IMR-90 (cell line): ENCODE data around the gene MDC1. TPM values are rescaled to one million over a fixed set of nuclear protein-coding genes. Genes with fewer than 3 reads are reported as not detected.

Source experiments
- ATAC-seq: fragments of 200-7000 bp; cut with Tn5 transposase; 2 replicates; pipeline ENCODE4 v1.9.1; 2020; ENCODE audit warnings: low read depth, mild to moderate bottlenecking, moderate library complexity
- BruUV-seq: library from RNA; stranded (reverse); fragments of 400-500 nt; replicated peaks from 2 replicates; lab custom pipeline; 2021; lab: Mats Ljungman, UMichigan
- CTCF ChIA-PET: fragments of 300-600 bp; formaldehyde crosslinking; extraction: SDS; loops from one replicate; lab custom pipeline; 2021; ENCODE audit warnings: antibody characterized with exemption; lab: Yijun Ruan, JAX
- POLR2A ChIA-PET: fragments of 300-600 bp; sonication (Branson Sonifier 250); formaldehyde crosslinking; loops from one replicate; lab custom pipeline; 2022; ENCODE audit warnings: antibody characterized with exemption; ENCODE audit not compliant: unreplicated experiment; lab: Charles Lee
- DNase-seq: peaks from one replicate; pipeline ENCODE4 v3.0.0; 2013
- H2AFZ ChIP-seq: replicated peaks from 2 replicates; pipeline ENCODE3; 2013; ENCODE audit warnings: low read length, mild to moderate bottlenecking; ENCODE audit not compliant: poor library complexity
- H2AK5ac ChIP-seq: 2 replicates; pipeline ENCODE4 v1.6.1; 2013; ENCODE audit warnings: low read depth, low read length, inconsistent platforms
- H2AK9ac ChIP-seq: replicated peaks from 2 replicates; pipeline ENCODE3; 2013; ENCODE audit warnings: mild to moderate bottlenecking, low read depth, low read length, moderate library complexity; ENCODE audit not compliant: poor library complexity
- H2BK120ac ChIP-seq: 2 replicates; pipeline ENCODE4 v1.6.1; 2013; ENCODE audit warnings: low read depth, low read length, inconsistent platforms
- H2BK15ac ChIP-seq: 3 replicates; pipeline ENCODE4 v1.6.1; 2013; ENCODE audit warnings: low read depth, low read length, inconsistent platforms
- H2BK20ac ChIP-seq: 2 replicates; pipeline ENCODE4 v1.6.1; 2013; ENCODE audit warnings: low read depth, mild to moderate bottlenecking, inconsistent platforms, low read length, moderate library complexity
- H2BK5ac ChIP-seq: 2 replicates; pipeline ENCODE4 v1.6.1; 2013; ENCODE audit warnings: mild to moderate bottlenecking, low read depth, low read length, inconsistent platforms; ENCODE audit not compliant: poor library complexity, severe bottlenecking
- H3K14ac ChIP-seq: replicated peaks from 2 replicates; pipeline ENCODE4 v1.6.1; 2013; ENCODE audit warnings: low read depth, low read length, inconsistent platforms
- H3K18ac ChIP-seq: 2 replicates; pipeline ENCODE4 v1.6.1; 2013; ENCODE audit warnings: low read depth, low read length, control low read depth
- H3K23ac ChIP-seq: 2 replicates; pipeline ENCODE4 v1.6.1; 2013; ENCODE audit warnings: low read depth, low read length, inconsistent platforms
- H3K27ac ChIP-seq: 2 replicates; pipeline ENCODE4 v1.5.1; 2013; ENCODE audit warnings: mild to moderate bottlenecking, control low read depth, low read length; ENCODE audit not compliant: insufficient read depth
- H3K27me3 ChIP-seq: 2 replicates; pipeline ENCODE4 v1.6.1; 2013; ENCODE audit warnings: low read length; ENCODE audit not compliant: control insufficient read depth, insufficient read depth
- H3K36me3 ChIP-seq: 2 replicates; pipeline ENCODE4 v1.6.1; 2013; ENCODE audit warnings: low read length, mixed read lengths; ENCODE audit not compliant: control insufficient read depth, insufficient read depth
- H3K4ac ChIP-seq: 2 replicates; pipeline ENCODE4 v1.6.1; 2013; ENCODE audit warnings: low read depth, low read length, inconsistent platforms
- H3K4me1 ChIP-seq: 2 replicates; pipeline ENCODE4 v1.6.1; 2013; ENCODE audit warnings: low read length, mixed read lengths; ENCODE audit not compliant: control insufficient read depth, insufficient read depth
- H3K4me2 ChIP-seq: 2 replicates; pipeline ENCODE4 v1.6.1; 2013; ENCODE audit warnings: low read depth, mild to moderate bottlenecking, control low read depth, low read length, moderate library complexity
- H3K4me3 ChIP-seq: 2 replicates; pipeline ENCODE4 v1.5.1; 2013; ENCODE audit warnings: low read depth, mild to moderate bottlenecking, control low read depth, low read length, moderate library complexity; ENCODE audit not compliant: insufficient read depth
- H3K56ac ChIP-seq: 2 replicates; pipeline ENCODE4 v1.6.1; 2013; ENCODE audit warnings: low read length, inconsistent platforms; ENCODE audit not compliant: insufficient read depth; ENCODE audit errors: extremely low read depth
- H3K79me1 ChIP-seq, 2 experiments: 2 replicates each; pipeline ENCODE4 v1.6.1; 2013; ENCODE audit warnings: low read length in 2 of 2, inconsistent platforms in 1 of 2, low read depth in 1 of 2
- H3K9ac ChIP-seq: 2 replicates; pipeline ENCODE4 v1.6.1; 2013; ENCODE audit warnings: low read depth, low read length, control low read depth
- H3K9me1 ChIP-seq: 2 replicates; pipeline ENCODE4 v1.6.1; 2013; ENCODE audit warnings: low read length, inconsistent platforms; ENCODE audit not compliant: insufficient read depth
- H3K9me3 ChIP-seq: 2 replicates; pipeline ENCODE4 v1.6.1; 2013; ENCODE audit warnings: low read length; ENCODE audit not compliant: control insufficient read depth, insufficient read depth
- H4K20me1 ChIP-seq: 2 replicates; pipeline ENCODE4 v1.6.1; 2013; ENCODE audit warnings: low read length, inconsistent platforms; ENCODE audit not compliant: insufficient read depth
- H4K5ac ChIP-seq: 2 replicates; pipeline ENCODE4 v1.6.1; 2013; ENCODE audit warnings: mild to moderate bottlenecking, low read depth, low read length, control low read depth
- H4K8ac ChIP-seq, 2 experiments: 2 replicates each; pipeline ENCODE4 v1.6.1; 2013; ENCODE audit warnings: low read depth in 2 of 2, low read length in 2 of 2, control low read depth in 1 of 2, inconsistent platforms in 1 of 2
- H4K91ac ChIP-seq: 2 replicates; pipeline ENCODE4 v1.6.1; 2013; ENCODE audit warnings: low read depth, low read length, inconsistent platforms; ENCODE audit not compliant: insufficient read depth
- BHLHE40 ChIP-seq: fragments of 150-350 bp; IDR thresholded peaks from 2 replicates; pipeline ENCODE4 v1.6.1; 2016; ENCODE audit warnings: mild to moderate bottlenecking, low read depth, low read length
- CEBPB ChIP-seq: IDR thresholded peaks from 2 replicates; pipeline ENCODE4 v1.6.1; 2012; ENCODE audit warnings: low read depth, low read length, improper control_type of control experiment
- CHD1 ChIP-seq: IDR thresholded peaks from 2 replicates; pipeline ENCODE4 v1.6.1; 2012; ENCODE audit warnings: low read depth, low read length, improper control_type of control experiment
- CTCF ChIP-seq: conservative IDR thresholded peaks from 2 replicates; pipeline ENCODE4 v1.5.1; 2012; ENCODE audit warnings: mild to moderate bottlenecking, low read depth, low read length, improper control_type of control experiment
- FOS ChIP-seq: fragments of 150-350 bp; IDR thresholded peaks from 2 replicates; pipeline ENCODE4 v1.6.1; 2016; ENCODE audit warnings: low read depth, low read length
- MAFK ChIP-seq: IDR thresholded peaks from 2 replicates; pipeline ENCODE4 v1.6.1; 2012; ENCODE audit warnings: low read depth, low read length, improper control_type of control experiment
- MAZ ChIP-seq: IDR thresholded peaks from 2 replicates; pipeline ENCODE4 v1.6.1; 2012; ENCODE audit warnings: low read depth, mild to moderate bottlenecking, low read length, improper control_type of control experiment, moderate library complexity, borderline replicate concordance
- MXI1 ChIP-seq: IDR thresholded peaks from 2 replicates; pipeline ENCODE4 v1.6.1; 2012; ENCODE audit warnings: low read depth, mild to moderate bottlenecking, low read length, moderate library complexity, borderline replicate concordance
- NFE2L2 ChIP-seq: fragments of 150-350 bp; IDR thresholded peaks from 2 replicates; pipeline ENCODE4 v1.6.1; 2016; ENCODE audit warnings: low read depth, mild to moderate bottlenecking, low read length
- POLR2A ChIP-seq: IDR thresholded peaks from 2 replicates; pipeline ENCODE4 v1.6.1; 2012; ENCODE audit warnings: mild to moderate bottlenecking, low read depth, low read length
- RAD21 ChIP-seq: IDR thresholded peaks from 2 replicates; pipeline ENCODE4 v1.6.1; 2012; ENCODE audit warnings: low read length, improper control_type of control experiment
- RCOR1 ChIP-seq: IDR thresholded peaks from 2 replicates; pipeline ENCODE4 v1.6.1; 2012; ENCODE audit warnings: mild to moderate bottlenecking, low read length, improper control_type of control experiment; ENCODE audit not compliant: insufficient replicate concordance
- RFX5 ChIP-seq: IDR thresholded peaks from 2 replicates; pipeline ENCODE4 v1.8.0; 2012; ENCODE audit warnings: low read depth, mild to moderate bottlenecking, low read length, moderate library complexity
- SMC3 ChIP-seq: fragments of 150-350 bp; IDR thresholded peaks from 2 replicates; pipeline ENCODE4 v1.6.1; 2016; ENCODE audit warnings: low read depth, mild to moderate bottlenecking, antibody characterized with exemption, low read length, moderate library complexity
- WGBS, 2 experiments: methylation state at CpG; one replicate each; pipeline versions ENCODE4 v1.1.5 to v1.1.7; 2013; ENCODE audit warnings: missing lambda C conversion rate in 2 of 2; ENCODE audit not compliant: insufficient read length in 1 of 2; ENCODE audit errors: extremely low coverage in 2 of 2; 5-methylcytosine and 5-hydroxymethylcytosine counted together
- dilution Hi-C: fragments of 300-500 bp; cut with HindIII; formaldehyde crosslinking; loops from one replicate; pipeline ENCODE4 v1.14.3; 2018; ENCODE audit warnings: low sequenced_read_pairs; ENCODE audit not compliant: unreplicated experiment
- in situ Hi-C: fragments of 300-500 bp; cut with MboI; formaldehyde crosslinking; loops from 3 replicates; pipeline ENCODE4 v1.14.3; 2019; ENCODE audit warnings: low sequenced_read_pairs, inconsistent platforms, mixed read lengths
- intact Hi-C: fragments of 100-400 bp; cut with micrococcal nuclease; formaldehyde crosslinking; loops from 2 replicates; pipeline ENCODE4 v1.10.0; 2022
- polyA plus RNA-seq, 3 experiments: library from polyadenylated mRNA; depleted of rRNA; stranded (reverse); fragments of >200 nt; gene quantifications; 2 replicates each; pipeline ENCODE4 v1.2.3, GENCODE V29; 2012; ENCODE audit warnings: low replicate concordance in 1 of 3
- total RNA-seq: library from RNA; depleted of rRNA; stranded (reverse); fragments of >200 nt; gene quantifications from 2 replicates; pipeline ENCODE4 v1.2.3, GENCODE V29; 2012
- TF ChIP-seq, protein P1 (sequence below): fragments of 150-350 bp; IDR thresholded peaks from 2 replicates; pipeline ENCODE4 v1.6.1; 2017; ENCODE audit warnings: mild to moderate bottlenecking, antibody characterized with exemption, low read length, low read depth
- TF ChIP-seq, protein P2 (sequence below): fragments of 150-350 bp; IDR thresholded peaks from 2 replicates; pipeline ENCODE4 v1.6.1; 2016; ENCODE audit warnings: low read depth, mild to moderate bottlenecking, low read length, moderate library complexity, borderline replicate concordance

The MDC1 gene
- total and polyA plus RNA-seq, 2 of the 4 experiments (the other 2 are of a cell fraction) = 4.5 to 12.1 TPM

GRCh38 chr6:30656513-30656912 is 60.6 kb downstream of the MDC1 start:
- Histone ChIP-seq H4K91ac (no peak overlapping the region), H3K9me1 (no peaks in the 10 kb centered on the region), H4K20me1 (no peaks in the 10 kb centered on the region), H2AFZ (no peak overlapping the region), H3K9ac (no peak overlapping the region), H2AK5ac (no peak overlapping the region), H2BK15ac (no peak overlapping the region), H3K4me2 (no peak overlapping the region), H3K27ac (no peak overlapping the region), H3K14ac (no peak overlapping the region), H2BK20ac (no peak overlapping the region), H3K9me3 (no peaks in the 10 kb centered on the region), H3K4ac (no peak overlapping the region), H3K36me3 (peaks cover 74% of the 10 kb centered on the region), H2BK5ac (no peak overlapping the region), H4K5ac (no peak overlapping the region), H3K4me1 (no peaks in the 10 kb centered on the region; the same call in 1 of the 2 replicates), H3K79me1 (peaks cover 2 to 4% of the 10 kb centered on the region in 2 experiments; a peak in 3 of 4 replicates), H3K56ac (no peak overlapping the region), H3K4me3 (no peak overlapping the region), H2AK9ac (no peak overlapping the region), H3K18ac (no peak overlapping the region), H3K23ac (no peak overlapping the region), H4K8ac (no peak overlapping the region), H2BK120ac (no peak overlapping the region), H3K27me3 (no peaks in the 10 kb centered on the region)
- POLR2A ChIA-PET = no interaction called here
- intact Hi-C loops = no loop called here
- BruUV-seq = no TSS peak
- TF ChIP-seq BHLHE40 (no peak), CEBPB (no peak), CTCF (no peak), FOS (no peak), RCOR1 (no peak), MXI1 (no peak), NFE2L2 (no peak), RAD21 (no peak), SMC3 (no peak), MAFK (no peak), CHD1 (no peak), MAZ (no peak), RFX5 (no peak), POLR2A (no peak)
- TF ChIP-seq, protein P1, sequence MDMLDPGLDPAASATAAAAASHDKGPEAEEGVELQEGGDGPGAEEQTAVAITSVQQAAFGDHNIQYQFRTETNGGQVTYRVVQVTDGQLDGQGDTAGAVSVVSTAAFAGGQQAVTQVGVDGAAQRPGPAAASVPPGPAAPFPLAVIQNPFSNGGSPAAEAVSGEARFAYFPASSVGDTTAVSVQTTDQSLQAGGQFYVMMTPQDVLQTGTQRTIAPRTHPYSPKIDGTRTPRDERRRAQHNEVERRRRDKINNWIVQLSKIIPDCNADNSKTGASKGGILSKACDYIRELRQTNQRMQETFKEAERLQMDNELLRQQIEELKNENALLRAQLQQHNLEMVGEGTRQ = no peak
- TF ChIP-seq, protein P2, sequence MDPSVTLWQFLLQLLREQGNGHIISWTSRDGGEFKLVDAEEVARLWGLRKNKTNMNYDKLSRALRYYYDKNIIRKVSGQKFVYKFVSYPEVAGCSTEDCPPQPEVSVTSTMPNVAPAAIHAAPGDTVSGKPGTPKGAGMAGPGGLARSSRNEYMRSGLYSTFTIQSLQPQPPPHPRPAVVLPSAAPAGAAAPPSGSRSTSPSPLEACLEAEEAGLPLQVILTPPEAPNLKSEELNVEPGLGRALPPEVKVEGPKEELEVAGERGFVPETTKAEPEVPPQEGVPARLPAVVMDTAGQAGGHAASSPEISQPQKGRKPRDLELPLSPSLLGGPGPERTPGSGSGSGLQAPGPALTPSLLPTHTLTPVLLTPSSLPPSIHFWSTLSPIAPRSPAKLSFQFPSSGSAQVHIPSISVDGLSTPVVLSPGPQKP = no peak
- in situ Hi-C loops = no loop called here
- no peak for DNase-seq
- ATAC-seq = no peak
- CTCF ChIA-PET = no interaction called here
- dilution Hi-C loops = no loop called here
- whole genome bisulfite sequencing, 2 experiments = 91% methylated on average over 4 of the region's 7 CpGs; no CpG with 5 or more reads in 1 of the 2 experiments
